ENCODE measurements around the gene MAB21L3. TPM values are rescaled to one million over a fixed set of nuclear protein-coding genes. Genes with fewer than 3 reads are reported as not detected.

The MAB21L3 gene
- total RNA-seq, 1 experiment from 2014 or later, result not detected

DNA sequence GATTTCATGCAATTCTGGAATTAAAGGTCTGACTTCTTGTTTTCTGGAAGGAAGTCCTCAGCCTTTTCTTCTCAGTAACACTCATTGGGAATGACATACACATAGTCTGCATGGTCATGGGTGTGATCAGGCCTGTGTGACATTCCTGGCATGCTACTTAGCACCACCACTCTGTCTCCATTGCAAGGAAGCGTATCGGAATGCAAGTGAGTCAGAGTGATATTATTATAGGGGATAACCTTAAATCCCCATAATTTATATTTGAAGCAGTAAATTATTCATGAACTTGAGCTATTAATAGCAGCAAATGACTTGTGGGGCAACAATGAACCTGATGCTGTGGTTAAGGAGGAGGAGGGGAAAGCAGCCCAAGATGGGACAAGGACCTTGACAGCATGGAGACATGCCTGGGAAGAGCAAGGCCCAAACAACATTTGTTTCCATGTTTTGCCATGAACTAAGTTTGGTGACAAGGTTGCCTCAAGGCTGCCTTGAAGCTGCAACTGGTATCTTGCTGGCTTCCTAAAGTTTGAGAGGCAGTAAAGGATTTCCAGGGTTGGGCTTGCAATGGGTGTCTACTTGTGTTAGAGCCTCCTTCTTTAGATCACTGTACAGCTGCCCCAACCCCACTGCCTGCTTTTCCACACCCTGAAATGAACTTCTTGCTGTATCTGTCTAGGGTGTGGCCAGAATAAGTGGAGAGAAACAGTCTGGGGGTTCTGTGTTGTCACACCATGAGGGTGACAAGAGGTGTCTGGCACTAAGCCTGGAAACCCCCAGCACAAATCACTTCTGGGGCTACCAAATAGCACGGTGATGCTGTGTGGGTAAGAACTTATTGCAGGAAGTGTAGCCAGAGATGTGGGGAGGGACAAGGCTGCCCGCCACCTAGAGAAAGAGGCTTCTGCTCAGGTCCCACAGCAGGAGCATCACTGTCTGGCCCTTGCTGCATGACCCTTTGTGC is 4.6 kb downstream of the MAB21L3 start:
- Mint-ChIP-seq H3K27ac (no peak overlapping the region), H3K9me3 (no peaks in the 10 kb centered on the region), H3K27me3 (ENCODE audit: low read depth) (peaks cover 1% of the 10 kb centered on the region; the same call in 1 of the 2 replicates), H3K4me3 (no peak overlapping the region), H3K36me3 (ENCODE audit: insufficient read depth in 1 of 3, low read depth in 3 of 3) (no peaks in the 10 kb centered on the region), H3K4me1 (peaks cover 0 to 2% of the 10 kb centered on the region in 2 experiments; a peak in 2 of 4 replicates)
- no peak overlapping the region for H2BK15ac ChIP-seq (ENCODE audit: low read depth, low read length)
- no peak overlapping the region for H3K14ac ChIP-seq (ENCODE audit: insufficient read depth, low read length)
- no peaks in the 10 kb centered on the region for H3K9me3 ChIP-seq (ENCODE audit: control insufficient read depth, low read depth, low read length)
- no peak overlapping the region for H3T11ph ChIP-seq (ENCODE audit: low read length)
- no peaks in the 10 kb centered on the region for H3K27me3 ChIP-seq (ENCODE audit: insufficient read depth, low read length)
- no peak overlapping the region for H2BK120ac ChIP-seq (ENCODE audit: low read depth, low read length, poor library complexity, severe bottlenecking)
- H4K20me1 ChIP-seq (ENCODE audit: control insufficient read depth, insufficient read depth, insufficient read length), result no peaks in the 10 kb centered on the region
- WGBS (ENCODE audit: extremely low coverage, insufficient read length, low lambda C conversion rate), result no CpG with 5 or more reads among the region's 4 CpGs
- no peak overlapping the region for H4K91ac ChIP-seq (ENCODE audit: insufficient read length, low read depth, low read length)
- no peak overlapping the region for H2BK5ac ChIP-seq (ENCODE audit: insufficient read length, low read length)
- no peak overlapping the region for H3K18ac ChIP-seq (ENCODE audit: insufficient read length, low read depth, low read length)
- no peak overlapping the region for H2AK5ac ChIP-seq (ENCODE audit: insufficient read length, low read length)
- TF ChIP-seq, protein P1, sequence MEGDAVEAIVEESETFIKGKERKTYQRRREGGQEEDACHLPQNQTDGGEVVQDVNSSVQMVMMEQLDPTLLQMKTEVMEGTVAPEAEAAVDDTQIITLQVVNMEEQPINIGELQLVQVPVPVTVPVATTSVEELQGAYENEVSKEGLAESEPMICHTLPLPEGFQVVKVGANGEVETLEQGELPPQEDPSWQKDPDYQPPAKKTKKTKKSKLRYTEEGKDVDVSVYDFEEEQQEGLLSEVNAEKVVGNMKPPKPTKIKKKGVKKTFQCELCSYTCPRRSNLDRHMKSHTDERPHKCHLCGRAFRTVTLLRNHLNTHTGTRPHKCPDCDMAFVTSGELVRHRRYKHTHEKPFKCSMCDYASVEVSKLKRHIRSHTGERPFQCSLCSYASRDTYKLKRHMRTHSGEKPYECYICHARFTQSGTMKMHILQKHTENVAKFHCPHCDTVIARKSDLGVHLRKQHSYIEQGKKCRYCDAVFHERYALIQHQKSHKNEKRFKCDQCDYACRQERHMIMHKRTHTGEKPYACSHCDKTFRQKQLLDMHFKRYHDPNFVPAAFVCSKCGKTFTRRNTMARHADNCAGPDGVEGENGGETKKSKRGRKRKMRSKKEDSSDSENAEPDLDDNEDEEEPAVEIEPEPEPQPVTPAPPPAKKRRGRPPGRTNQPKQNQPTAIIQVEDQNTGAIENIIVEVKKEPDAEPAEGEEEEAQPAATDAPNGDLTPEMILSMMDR (conservative IDR thresholded peaks at IDR 0.05), result no peak
- no peaks in the 10 kb centered on the region for H3K23me2 ChIP-seq (ENCODE audit: insufficient read length, low read depth, low read length, poor library complexity, severe bottlenecking)
- H3K4ac ChIP-seq (ENCODE audit: low read depth, low read length), result no peak overlapping the region
- H3K9ac ChIP-seq (ENCODE audit: extremely low read depth, insufficient read length, low read length), result no peak overlapping the region
- H3K56ac ChIP-seq (ENCODE audit: insufficient read length, low read depth, low read length), result no peak overlapping the region
- H3K27ac ChIP-seq (ENCODE audit: insufficient read length, low read depth, low read length), result no peak overlapping the region
- H3K79me1 ChIP-seq (ENCODE audit: insufficient read depth, low read depth, low read length, poor library complexity, severe bottlenecking), result no peaks in the 10 kb centered on the region
- H2BK20ac ChIP-seq (ENCODE audit: low read depth, low read length, poor library complexity, severe bottlenecking), result no peak overlapping the region
- H3K4me2 ChIP-seq (ENCODE audit: insufficient read depth, insufficient read length, low read length), result no peak overlapping the region
- H3K79me2 ChIP-seq (ENCODE audit: insufficient read depth, low read length), result no peaks in the 10 kb centered on the region
- no peak overlapping the region for H4K5ac ChIP-seq (ENCODE audit: insufficient read length, low read depth, low read length)
- no peak overlapping the region for H4K8ac ChIP-seq (replicated peaks; ENCODE audit: insufficient read length, low read depth, low read length)
- no peak overlapping the region for H3K23ac ChIP-seq (ENCODE audit: insufficient read length, low read depth, low read length)
- H3K4me1 ChIP-seq (ENCODE audit: insufficient read depth, low read length), result no peaks in the 10 kb centered on the region
- DNase-seq, result no peak
- H2AFZ ChIP-seq (ENCODE audit: low read length), result no peak overlapping the region
- no peak overlapping the region for H2BK12ac ChIP-seq (ENCODE audit: insufficient read length, low read depth, low read length)
